HEK293 (cell line): Measurements from ENCODE around the gene ZNF653.
"Not testable (repeated sequence)": the region's sequence is repeated elsewhere in the genome, so short reads cannot be mapped to it uniquely, and the experiment has no call there.

Experiments used
- CTCF ChIP-seq: fragments of 450-650 bp; formaldehyde crosslinking; IDR thresholded peaks from 2 replicates; pipeline ENCODE4 v1.5.1; 2016; ENCODE audit warnings: missing biosample characterization, missing genetic modification characterization
- MYNN ChIP-seq: fragments of 450-650 bp; formaldehyde crosslinking; IDR thresholded peaks from 2 replicates; pipeline ENCODE4 v1.5.1; 2016; ENCODE audit warnings: missing biosample characterization, missing genetic modification characterization, borderline replicate concordance
- MZF1 ChIP-seq: fragments of 450-650 bp; formaldehyde crosslinking; IDR thresholded peaks from 2 replicates; pipeline ENCODE4 v1.5.1; 2017; ENCODE audit warnings: missing biosample characterization, missing genetic modification characterization, borderline replicate concordance
- SP2 ChIP-seq: fragments of 450-650 bp; formaldehyde crosslinking; IDR thresholded peaks from 2 replicates; pipeline ENCODE4 v1.5.1; 2016; ENCODE audit warnings: missing biosample characterization, missing genetic modification characterization
- ZBTB10 ChIP-seq: fragments of 450-650 bp; formaldehyde crosslinking; IDR thresholded peaks from 2 replicates; pipeline ENCODE4 v1.5.1; 2016; ENCODE audit warnings: missing biosample characterization, missing genetic modification characterization
- ZFP41 ChIP-seq: fragments of 450-650 bp; formaldehyde crosslinking; IDR thresholded peaks from 2 replicates; pipeline ENCODE4 v1.5.1; 2016; ENCODE audit warnings: missing biosample characterization, missing genetic modification characterization, borderline replicate concordance
- ZNF121 ChIP-seq: fragments of 450-650 bp; formaldehyde crosslinking; IDR thresholded peaks from 2 replicates; pipeline ENCODE4 v1.5.1; 2016; ENCODE audit warnings: missing biosample characterization, missing genetic modification characterization
- ZNF350 ChIP-seq: fragments of 450-650 bp; formaldehyde crosslinking; IDR thresholded peaks from 2 replicates; pipeline ENCODE4 v1.5.0; 2017; ENCODE audit warnings: missing biosample characterization, mild to moderate bottlenecking, missing genetic modification characterization
- ZNF354C ChIP-seq: fragments of 450-650 bp; formaldehyde crosslinking; IDR thresholded peaks from 2 replicates; pipeline ENCODE4 v1.5.1; 2016; ENCODE audit warnings: missing biosample characterization, missing genetic modification characterization, low read depth, borderline replicate concordance
- ZNF391 ChIP-seq: fragments of 450-650 bp; formaldehyde crosslinking; IDR thresholded peaks from 2 replicates; pipeline ENCODE4 v1.5.1; 2016; ENCODE audit warnings: low read depth, missing biosample characterization, missing genetic modification characterization, borderline replicate concordance
- ZNF423 ChIP-seq: fragments of 450-650 bp; formaldehyde crosslinking; IDR thresholded peaks from 2 replicates; pipeline ENCODE4 v1.5.1; 2016; ENCODE audit warnings: missing biosample characterization, missing genetic modification characterization
- ZNF629 ChIP-seq: fragments of 450-650 bp; formaldehyde crosslinking; IDR thresholded peaks from 2 replicates; pipeline ENCODE4 v1.5.1; 2017; ENCODE audit warnings: missing biosample characterization, missing genetic modification characterization
- ZNF776 ChIP-seq: fragments of 450-650 bp; formaldehyde crosslinking; IDR thresholded peaks from 2 replicates; pipeline ENCODE4 v1.5.0; 2017; ENCODE audit warnings: missing biosample characterization, missing genetic modification characterization, borderline replicate concordance
- TF ChIP-seq, protein P1 (sequence below): fragments of 450-650 bp; formaldehyde crosslinking; IDR thresholded peaks from 2 replicates; pipeline ENCODE4 v1.5.1; 2016; ENCODE audit warnings: missing biosample characterization, missing genetic modification characterization

- not testable (repeated sequence) for TF ChIP-seq ZNF423 (tag by site-specific recombination); SP2 (tag by site-specific recombination); CTCF (tag by site-specific recombination); ZNF391 (tag by site-specific recombination); ZNF350 (tag by site-specific recombination); MYNN (tag by site-specific recombination); ZNF354C; ZNF629 (tag by site-specific recombination); MZF1 (tag by site-specific recombination); ZBTB10 (tag by site-specific recombination); ZFP41; ZNF121 (tag by site-specific recombination); ZNF776 (tag by site-specific recombination)
- TF ChIP-seq, protein P1, sequence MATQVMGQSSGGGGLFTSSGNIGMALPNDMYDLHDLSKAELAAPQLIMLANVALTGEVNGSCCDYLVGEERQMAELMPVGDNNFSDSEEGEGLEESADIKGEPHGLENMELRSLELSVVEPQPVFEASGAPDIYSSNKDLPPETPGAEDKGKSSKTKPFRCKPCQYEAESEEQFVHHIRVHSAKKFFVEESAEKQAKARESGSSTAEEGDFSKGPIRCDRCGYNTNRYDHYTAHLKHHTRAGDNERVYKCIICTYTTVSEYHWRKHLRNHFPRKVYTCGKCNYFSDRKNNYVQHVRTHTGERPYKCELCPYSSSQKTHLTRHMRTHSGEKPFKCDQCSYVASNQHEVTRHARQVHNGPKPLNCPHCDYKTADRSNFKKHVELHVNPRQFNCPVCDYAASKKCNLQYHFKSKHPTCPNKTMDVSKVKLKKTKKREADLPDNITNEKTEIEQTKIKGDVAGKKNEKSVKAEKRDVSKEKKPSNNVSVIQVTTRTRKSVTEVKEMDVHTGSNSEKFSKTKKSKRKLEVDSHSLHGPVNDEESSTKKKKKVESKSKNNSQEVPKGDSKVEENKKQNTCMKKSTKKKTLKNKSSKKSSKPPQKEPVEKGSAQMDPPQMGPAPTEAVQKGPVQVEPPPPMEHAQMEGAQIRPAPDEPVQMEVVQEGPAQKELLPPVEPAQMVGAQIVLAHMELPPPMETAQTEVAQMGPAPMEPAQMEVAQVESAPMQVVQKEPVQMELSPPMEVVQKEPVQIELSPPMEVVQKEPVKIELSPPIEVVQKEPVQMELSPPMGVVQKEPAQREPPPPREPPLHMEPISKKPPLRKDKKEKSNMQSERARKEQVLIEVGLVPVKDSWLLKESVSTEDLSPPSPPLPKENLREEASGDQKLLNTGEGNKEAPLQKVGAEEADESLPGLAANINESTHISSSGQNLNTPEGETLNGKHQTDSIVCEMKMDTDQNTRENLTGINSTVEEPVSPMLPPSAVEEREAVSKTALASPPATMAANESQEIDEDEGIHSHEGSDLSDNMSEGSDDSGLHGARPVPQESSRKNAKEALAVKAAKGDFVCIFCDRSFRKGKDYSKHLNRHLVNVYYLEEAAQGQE (tag by site-specific recombination): not testable (repeated sequence)
Measured at GRCh38 chr19:11458912-11459311, 46.7 kb downstream of the ZNF653 start.
